Putamen (tissue), 1 donor: ENCODE measurements around the gene PPP1CB.

Experiments used
- DNase-seq: peaks from one replicate; pipeline ENCODE4 v3.0.0-alpha.2; 2016; ENCODE audit warnings: low spot score

Gene PPP1CB

GRCh38 chr2:28745225-28745624, 6.4 kb upstream of the PPP1CB start:
- DNase-seq: no peak

- DNase-seq: no peak
Observed at GRCh38 chr2:28745876-28746275, 5.8 kb upstream of the PPP1CB start.

- no peak for DNase-seq
Observed at GRCh38 chr2:28746429-28747111, 5.1 kb upstream of the PPP1CB start.

GRCh38 chr2:28747714-28748113, 3.9 kb upstream of the PPP1CB start:
- no peak for DNase-seq

- DNase-seq: no peak
Observed at GRCh38 chr2:28748176-28748575, 3.5 kb upstream of the PPP1CB start.

- DNase-seq: no peak
Observed at GRCh38 chr2:28748941-28749340, 2.7 kb upstream of the PPP1CB start.

- no peak for DNase-seq
Observed at GRCh38 chr2:28749526-28749925, 2.1 kb upstream of the PPP1CB start.

- no peak for DNase-seq
Observed at GRCh38 chr2:28750316-28751251, 1.0 kb upstream of the PPP1CB start.

GRCh38 chr2:28751956-28752630, 463 bp downstream of the PPP1CB start:
- DNase-seq: peak; percentile 36

- no peak for DNase-seq
Observed at GRCh38 chr2:28752631-28753376, 1.2 kb downstream of the PPP1CB start.

- no peak for DNase-seq
Observed at GRCh38 chr2:28754321-28754720, 2.7 kb downstream of the PPP1CB start.

GRCh38 chr2:28755421-28755820, 3.8 kb downstream of the PPP1CB start:
- DNase-seq: no peak

- no peak for DNase-seq
Observed at GRCh38 chr2:28758459-28758858, 6.8 kb downstream of the PPP1CB start.

GRCh38 chr2:28761420-28761819, 9.8 kb downstream of the PPP1CB start:
- DNase-seq: no peak

- DNase-seq: peak; percentile 70
Observed at GRCh38 chr2:28764909-28765711, 13.5 kb downstream of the PPP1CB start.

GRCh38 chr2:28766070-28766469, 14.4 kb downstream of the PPP1CB start:
- DNase-seq: no peak

GRCh38 chr2:28767337-28767736, 15.7 kb downstream of the PPP1CB start:
- DNase-seq: no peak

GRCh38 chr2:28768422-28768821, 16.8 kb downstream of the PPP1CB start:
- no peak for DNase-seq

GRCh38 chr2:28768952-28769351, 17.3 kb downstream of the PPP1CB start:
- DNase-seq: no peak

- no peak for DNase-seq
Observed at GRCh38 chr2:28772351-28772750, 20.7 kb downstream of the PPP1CB start.

- DNase-seq: no peak
Observed at GRCh38 chr2:28776471-28776870, 24.8 kb downstream of the PPP1CB start.
